ENCODE data around the gene CCL16. TPM values are rescaled to one million over a fixed set of nuclear protein-coding genes. Genes with fewer than 3 reads are reported as not detected.
"Not testable (repeated sequence)": the region's sequence is repeated elsewhere in the genome, so short reads cannot be mapped to it uniquely, and the experiment has no call there.

The CCL16 gene
- total and polyA plus RNA-seq, 7 donors = 0.10 to 1.1 TPM; not detected in 5

DNA sequence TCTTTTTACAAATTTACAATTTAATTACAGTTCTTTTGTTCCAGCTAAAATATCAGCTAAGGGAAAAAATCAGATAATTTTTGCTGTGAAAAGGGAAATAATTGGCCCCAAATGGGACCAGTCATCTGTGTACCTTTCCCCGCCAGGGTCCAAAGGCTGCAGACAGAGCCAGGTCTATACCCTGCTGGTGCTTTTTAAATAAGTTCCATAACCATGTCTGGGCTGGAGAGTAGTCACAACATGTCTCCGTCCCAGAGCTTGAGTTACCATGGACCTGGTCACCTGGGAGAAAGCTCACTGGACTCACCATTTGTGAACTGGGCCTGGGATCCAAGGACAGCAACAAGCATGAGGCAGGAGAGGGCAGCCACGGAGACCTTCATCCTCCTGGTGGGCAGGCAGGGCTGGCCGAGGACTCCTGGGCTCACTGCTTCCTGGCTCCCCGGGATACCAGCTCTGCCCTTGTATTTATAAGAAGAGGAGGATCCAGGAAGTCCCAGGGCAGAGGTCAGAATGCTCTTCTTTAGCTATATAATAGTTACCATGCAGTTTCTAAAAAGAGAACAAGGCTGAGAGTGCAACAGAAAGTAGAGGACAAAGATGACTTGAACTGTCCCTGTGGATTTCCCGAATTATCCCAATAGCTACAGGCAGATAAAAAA lies 19.9 kb upstream of the CCL16 start, which contains the start of gene CCL15:
Gene CCL15, minus strand, starts transcription at position 444 of the 662 bp plus-strand sequence. Its CDS starts 61 bp downstream, at position 383.
- DNase-seq = no peak
- intact Hi-C loops (cut with DNase I) = no loop called here
- no peak for TF ChIP-seq POLR2AphosphoS5 (IDR thresholded peaks at IDR 0.05)
- no peak for TF ChIP-seq EP300 (IDR thresholded peaks at IDR 0.05)
- TF ChIP-seq, protein P1, sequence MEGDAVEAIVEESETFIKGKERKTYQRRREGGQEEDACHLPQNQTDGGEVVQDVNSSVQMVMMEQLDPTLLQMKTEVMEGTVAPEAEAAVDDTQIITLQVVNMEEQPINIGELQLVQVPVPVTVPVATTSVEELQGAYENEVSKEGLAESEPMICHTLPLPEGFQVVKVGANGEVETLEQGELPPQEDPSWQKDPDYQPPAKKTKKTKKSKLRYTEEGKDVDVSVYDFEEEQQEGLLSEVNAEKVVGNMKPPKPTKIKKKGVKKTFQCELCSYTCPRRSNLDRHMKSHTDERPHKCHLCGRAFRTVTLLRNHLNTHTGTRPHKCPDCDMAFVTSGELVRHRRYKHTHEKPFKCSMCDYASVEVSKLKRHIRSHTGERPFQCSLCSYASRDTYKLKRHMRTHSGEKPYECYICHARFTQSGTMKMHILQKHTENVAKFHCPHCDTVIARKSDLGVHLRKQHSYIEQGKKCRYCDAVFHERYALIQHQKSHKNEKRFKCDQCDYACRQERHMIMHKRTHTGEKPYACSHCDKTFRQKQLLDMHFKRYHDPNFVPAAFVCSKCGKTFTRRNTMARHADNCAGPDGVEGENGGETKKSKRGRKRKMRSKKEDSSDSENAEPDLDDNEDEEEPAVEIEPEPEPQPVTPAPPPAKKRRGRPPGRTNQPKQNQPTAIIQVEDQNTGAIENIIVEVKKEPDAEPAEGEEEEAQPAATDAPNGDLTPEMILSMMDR (IDR thresholded peaks at IDR 0.05) = no peak
- peak in 1 of 2 donors; percentile 33 for TF ChIP-seq POLR2A (IDR thresholded peaks at IDR 0.05)
- peaks cover 0 to 6% (median 0%) of the 10 kb centered on the region in 4 donors for H3K4me1 ChIP-seq
- H3K36me3 ChIP-seq = no peaks in the 10 kb centered on the region
- H3K27me3 ChIP-seq = peaks cover 0 to 7% (median 0%) of the 10 kb centered on the region in 3 donors
- WGBS, 2 donors = 10 to 59% methylated on average over 6 of the region's 6 CpGs
- H3K9me3 ChIP-seq = no peaks in the 10 kb centered on the region
- no peak within 1 kb of the TSS for H3K4me3 ChIP-seq
- no peak within 1 kb of the TSS for H3K27ac ChIP-seq

DNA sequence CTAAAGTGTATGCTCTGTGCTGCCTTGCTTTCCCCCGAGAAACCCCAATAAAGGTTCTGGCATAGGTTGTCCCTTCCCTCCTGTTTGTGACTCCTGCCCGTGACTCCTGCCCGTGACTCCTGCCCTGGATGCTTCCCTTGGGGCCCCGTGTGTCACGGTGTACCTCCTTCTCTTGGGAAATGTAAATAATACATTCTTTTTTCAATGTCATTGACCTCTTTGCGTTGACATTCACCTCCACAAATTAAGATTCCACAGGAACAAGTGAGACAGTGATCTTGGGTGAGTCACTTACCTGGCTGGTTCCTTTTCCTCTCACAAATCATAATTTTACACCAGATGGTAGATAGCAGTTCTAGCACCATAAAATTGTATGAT lies 19.4 kb upstream of the CCL16 start:
- intact Hi-C loops (cut with DNase I) = no loop called here
- Histone ChIP-seq H3K27me3 (peaks cover 0 to 7% (median 0%) of the 10 kb centered on the region in 3 donors), H3K4me3 (no peak overlapping the region), H3K27ac (no peak overlapping the region), H3K4me1 (peaks cover 0 to 6% (median 0%) of the 10 kb centered on the region in 4 donors), H3K36me3 (no peaks in the 10 kb centered on the region), H3K9me3 (no peaks in the 10 kb centered on the region)
- DNase-seq = no peak
- WGBS, 2 donors = 21 to 70% methylated on average over 6 of the region's 6 CpGs
- TF ChIP-seq POLR2AphosphoS5 (IDR thresholded peaks at IDR 0.05) (no peak), POLR2A (IDR thresholded peaks at IDR 0.05) (no peak), EP300 (IDR thresholded peaks at IDR 0.05) (no peak)
- TF ChIP-seq, protein P1 (IDR thresholded peaks at IDR 0.05) = no peak

DNA sequence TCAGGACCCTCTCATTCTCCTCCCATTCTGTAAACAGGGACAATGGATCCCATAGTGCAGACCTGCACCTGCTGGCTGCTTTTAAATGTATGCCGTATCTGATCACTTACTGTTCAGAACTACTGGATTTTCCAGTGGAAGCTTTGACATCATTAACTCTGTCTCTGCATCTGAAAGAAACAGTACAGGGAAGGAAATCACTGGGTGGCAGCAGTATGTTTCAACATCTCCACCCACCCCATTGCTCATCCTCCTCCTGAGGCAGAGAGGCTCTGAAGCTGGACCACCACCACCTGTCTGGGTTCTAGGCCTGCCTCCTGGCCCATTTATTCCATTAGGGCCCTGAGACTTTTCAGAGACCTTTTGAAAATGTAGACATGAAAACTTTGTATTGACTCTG lies 17.5 kb upstream of the CCL16 start:
- Histone ChIP-seq H3K27me3 (no peaks in the 10 kb centered on the region), H3K4me1 (peaks cover 0 to 6% (median 0%) of the 10 kb centered on the region in 4 donors), H3K36me3 (no peaks in the 10 kb centered on the region), H3K4me3 (no peak overlapping the region), H3K27ac (no peak overlapping the region), H3K9me3 (peaks cover 0 to 3% (median 0%) of the 10 kb centered on the region in 4 donors)
- no peak for DNase-seq
- 69 to 83% methylated on average over 1 of the region's 1 CpG for WGBS, 2 donors
- TF ChIP-seq, protein P1 (IDR thresholded peaks at IDR 0.05) = no peak
- intact Hi-C loops (cut with DNase I) = no loop called here

DNA sequence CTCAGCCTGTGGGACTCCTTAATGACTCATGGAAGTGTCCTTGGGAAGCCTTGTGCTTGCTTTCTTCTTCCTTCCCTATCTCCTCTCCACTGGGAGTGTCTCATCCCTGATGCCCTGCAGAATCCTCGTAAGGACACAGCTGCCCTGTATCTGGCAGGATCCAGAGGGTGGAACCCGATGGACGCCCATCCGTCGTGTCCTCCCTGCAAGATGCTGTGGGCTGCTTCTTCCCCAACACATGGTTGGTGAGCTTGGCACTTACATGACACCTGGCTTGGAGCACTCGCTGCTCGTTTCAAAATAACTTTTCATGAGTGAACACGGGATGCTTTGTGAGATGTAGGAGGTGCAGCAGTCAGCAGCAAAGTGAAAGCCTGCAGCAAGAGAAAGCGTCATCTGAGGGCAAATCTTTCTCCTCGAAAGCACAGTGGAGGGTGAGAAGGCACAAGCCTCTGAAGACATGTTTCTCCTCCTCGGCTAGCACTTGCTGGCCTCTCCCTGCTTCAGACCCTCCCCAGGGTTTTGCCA lies 16.8 kb upstream of the CCL16 start:
- WGBS, 2 donors = 83% methylated on average over 11 of the region's 11 CpGs
- DNase-seq = no peak

DNA sequence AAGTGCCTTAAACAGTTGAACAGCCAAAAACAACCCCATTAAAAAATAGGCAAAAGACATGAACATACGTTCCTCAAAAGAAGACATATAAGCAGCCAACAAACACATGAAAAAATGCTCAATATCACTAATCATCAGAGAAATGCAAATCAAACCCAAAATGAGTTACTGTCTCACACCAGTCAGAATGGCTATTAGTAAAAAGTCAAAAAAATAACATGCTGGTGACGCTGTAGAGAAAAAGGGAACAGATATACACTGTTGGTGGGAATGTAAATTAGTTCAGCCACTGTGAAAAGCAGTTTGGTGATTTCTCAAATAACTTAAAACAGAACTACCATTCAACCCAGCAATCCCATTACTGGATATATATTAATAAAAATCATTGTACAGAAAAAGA lies 14.0 kb upstream of the CCL16 start:
- intact Hi-C loops (cut with DNase I); H3K4me1 ChIP-seq; H3K9me3 ChIP-seq; H3K27ac ChIP-seq; DNase-seq; H3K36me3 ChIP-seq; H3K4me3 ChIP-seq; H3K27me3 ChIP-seq: not testable (repeated sequence)
- WGBS, 2 donors = 77 to 92% methylated on average over 2 of the region's 2 CpGs

More for the DNA sequence above, 16.8 kb upstream of the CCL16 start:
- Histone ChIP-seq H3K4me3 (no peak overlapping the region), H3K36me3 (no peaks in the 10 kb centered on the region), H3K27ac (no peak overlapping the region), H3K27me3 (no peaks in the 10 kb centered on the region), H3K9me3 (peaks cover 0 to 3% (median 0%) of the 10 kb centered on the region in 4 donors), H3K4me1 (peaks cover 0 to 6% (median 0%) of the 10 kb centered on the region in 4 donors)
- TF ChIP-seq POLR2A (IDR thresholded peaks at IDR 0.05) = no peak
- TF ChIP-seq, protein P1 (IDR thresholded peaks at IDR 0.05) = no peak
- no peak for TF ChIP-seq POLR2AphosphoS5 (IDR thresholded peaks at IDR 0.05)
- TF ChIP-seq EP300 (IDR thresholded peaks at IDR 0.05) = no peak
- intact Hi-C loops (cut with DNase I) = no loop called here

Data from sigmoid colon (tissue), 7 donors.